ENCODE measurements around the gene LCLAT1. TPM values are rescaled to one million over a fixed set of nuclear protein-coding genes. Genes with fewer than 3 reads are reported as not detected.
A peak's percentile ranks its signal among the peaks of the same experiment; 100 is the strongest.

The LCLAT1 gene
- total and polyA plus RNA-seq, 2 of the 4 experiments (the other 2 are of a cell fraction) = 7.5 to 11.5 TPM

- H3K9me1 ChIP-seq (ENCODE audit: insufficient read depth, low read length) = peaks cover 26% of the 10 kb centered on the region
- H3K4ac ChIP-seq (ENCODE audit: low read depth, low read length) = peak overlapping the region; percentile 67
- no peaks in the 10 kb centered on the region for H3K79me1 ChIP-seq (ENCODE audit: low read depth in 1 of 2, low read length in 2 of 2)
- peak overlapping the region; percentile 73 for H2AFZ ChIP-seq (replicated peaks; ENCODE audit: low read length, poor library complexity)
- no peak overlapping the region for H3K27ac ChIP-seq (ENCODE audit: insufficient read depth, low read length)
- H3K9ac ChIP-seq (ENCODE audit: low read depth, low read length) = no peak overlapping the region
- DNase-seq (peak; percentile 82), ATAC-seq (ENCODE audit: low read depth) (peak; percentile 71)
- peak overlapping the region in 1 of 2 experiments; percentile 57; a peak in 2 of 4 replicates for H4K8ac ChIP-seq (ENCODE audit: low read depth in 2 of 2, low read length in 2 of 2)
- H3K4me2 ChIP-seq (ENCODE audit: low read depth, low read length) = no peak overlapping the region
- peak overlapping the region; percentile 88 for H2BK120ac ChIP-seq (ENCODE audit: low read depth, low read length)
- CTCF ChIA-PET = interaction anchor here (0.7 to 0.9 kb wide), 2 partner anchors 11 to 56 kb away, joined by 3 to 6 read pairs; no protein-coding TSS in a partner anchor
- intact Hi-C loops (cut with micrococcal nuclease) (no loop called here), dilution Hi-C loops (cut with HindIII; ENCODE audit: low sequenced_read_pairs, unreplicated experiment) (no loop called here), in situ Hi-C loops (cut with MboI; ENCODE audit: low sequenced_read_pairs) (no loop called here)
- H2BK15ac ChIP-seq (ENCODE audit: low read depth, low read length) = peak overlapping the region; percentile 96; the same call in 2 of the 3 replicates
- no CpG with 5 or more reads among the region's 5 CpGs for WGBS, 2 experiments (ENCODE audit: extremely low coverage in 2 of 2, insufficient read length in 1 of 2)
- H3K4me3 ChIP-seq (ENCODE audit: insufficient read depth, low read depth, low read length) = no peak overlapping the region
- H4K20me1 ChIP-seq (ENCODE audit: insufficient read depth, low read length) = no peaks in the 10 kb centered on the region
- H4K5ac ChIP-seq (ENCODE audit: low read depth, low read length) = no peak overlapping the region; the same call in 1 of the 2 replicates
- peak overlapping the region; percentile 88; the same call in 1 of the 2 replicates for H2AK5ac ChIP-seq (ENCODE audit: low read depth, low read length)
- H2BK20ac ChIP-seq (ENCODE audit: low read depth, low read length) = peak overlapping the region; percentile 88
- no peak overlapping the region for H3K56ac ChIP-seq (ENCODE audit: extremely low read depth, insufficient read depth, low read length)
- H2AK9ac ChIP-seq (replicated peaks; ENCODE audit: low read depth, low read length, poor library complexity) = peak overlapping the region; percentile 66
- peak overlapping the region; percentile 89 for H3K14ac ChIP-seq (replicated peaks; ENCODE audit: low read depth, low read length)
- peak overlapping the region; percentile 75 for H2BK5ac ChIP-seq (ENCODE audit: low read depth, low read length, poor library complexity, severe bottlenecking)
- POLR2A ChIA-PET (ENCODE audit: unreplicated experiment) = no interaction called here
- H3K18ac ChIP-seq (ENCODE audit: low read depth, low read length) = peak overlapping the region; percentile 84; the same call in 1 of the 2 replicates
- BruUV-seq (replicated peaks) = no TSS peak
- H4K91ac ChIP-seq (ENCODE audit: insufficient read depth, low read depth, low read length) = no peak overlapping the region; the same call in 1 of the 2 replicates
- H3K9me3 ChIP-seq (ENCODE audit: control insufficient read depth, insufficient read depth, low read length) = no peaks in the 10 kb centered on the region
- peaks cover 26% of the 10 kb centered on the region for H3K4me1 ChIP-seq (ENCODE audit: control insufficient read depth, insufficient read depth, low read length)
- H3K36me3 ChIP-seq (ENCODE audit: control insufficient read depth, insufficient read depth, low read length) = no peaks in the 10 kb centered on the region
- peak overlapping the region; percentile 48; the same call in 1 of the 2 replicates for H3K23ac ChIP-seq (ENCODE audit: low read depth, low read length)
- no peaks in the 10 kb centered on the region for H3K27me3 ChIP-seq (ENCODE audit: control insufficient read depth, insufficient read depth, low read length)
- TF ChIP-seq SMC3 (IDR thresholded peaks at IDR 0.05; ENCODE audit: low read depth, low read length) (no peak), FOS (IDR thresholded peaks at IDR 0.05; ENCODE audit: low read depth, low read length) (no peak), RFX5 (IDR thresholded peaks at IDR 0.05; ENCODE audit: low read depth, low read length) (no peak), MXI1 (IDR thresholded peaks at IDR 0.05; ENCODE audit: borderline replicate concordance, low read depth, low read length) (no peak), POLR2A (IDR thresholded peaks at IDR 0.05; ENCODE audit: low read depth, low read length) (no peak), MAFK (IDR thresholded peaks at IDR 0.05; ENCODE audit: low read depth, low read length) (no peak), RCOR1 (IDR thresholded peaks at IDR 0.05; ENCODE audit: insufficient replicate concordance, low read length) (no peak), CEBPB (IDR thresholded peaks at IDR 0.05; ENCODE audit: low read depth, low read length) (no peak), BHLHE40 (IDR thresholded peaks at IDR 0.05; ENCODE audit: low read depth, low read length) (no peak), NFE2L2 (IDR thresholded peaks at IDR 0.05; ENCODE audit: low read depth, low read length) (no peak), CHD1 (IDR thresholded peaks at IDR 0.05; ENCODE audit: low read depth, low read length) (no peak), MAZ (IDR thresholded peaks at IDR 0.05; ENCODE audit: borderline replicate concordance, low read depth, low read length) (no peak), RAD21 (IDR thresholded peaks at IDR 0.05; ENCODE audit: low read length) (no peak)
- TF ChIP-seq, protein P1, sequence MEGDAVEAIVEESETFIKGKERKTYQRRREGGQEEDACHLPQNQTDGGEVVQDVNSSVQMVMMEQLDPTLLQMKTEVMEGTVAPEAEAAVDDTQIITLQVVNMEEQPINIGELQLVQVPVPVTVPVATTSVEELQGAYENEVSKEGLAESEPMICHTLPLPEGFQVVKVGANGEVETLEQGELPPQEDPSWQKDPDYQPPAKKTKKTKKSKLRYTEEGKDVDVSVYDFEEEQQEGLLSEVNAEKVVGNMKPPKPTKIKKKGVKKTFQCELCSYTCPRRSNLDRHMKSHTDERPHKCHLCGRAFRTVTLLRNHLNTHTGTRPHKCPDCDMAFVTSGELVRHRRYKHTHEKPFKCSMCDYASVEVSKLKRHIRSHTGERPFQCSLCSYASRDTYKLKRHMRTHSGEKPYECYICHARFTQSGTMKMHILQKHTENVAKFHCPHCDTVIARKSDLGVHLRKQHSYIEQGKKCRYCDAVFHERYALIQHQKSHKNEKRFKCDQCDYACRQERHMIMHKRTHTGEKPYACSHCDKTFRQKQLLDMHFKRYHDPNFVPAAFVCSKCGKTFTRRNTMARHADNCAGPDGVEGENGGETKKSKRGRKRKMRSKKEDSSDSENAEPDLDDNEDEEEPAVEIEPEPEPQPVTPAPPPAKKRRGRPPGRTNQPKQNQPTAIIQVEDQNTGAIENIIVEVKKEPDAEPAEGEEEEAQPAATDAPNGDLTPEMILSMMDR (conservative IDR thresholded peaks at IDR 0.05; ENCODE audit: low read depth, low read length) = no peak
- TF ChIP-seq, protein P2, sequence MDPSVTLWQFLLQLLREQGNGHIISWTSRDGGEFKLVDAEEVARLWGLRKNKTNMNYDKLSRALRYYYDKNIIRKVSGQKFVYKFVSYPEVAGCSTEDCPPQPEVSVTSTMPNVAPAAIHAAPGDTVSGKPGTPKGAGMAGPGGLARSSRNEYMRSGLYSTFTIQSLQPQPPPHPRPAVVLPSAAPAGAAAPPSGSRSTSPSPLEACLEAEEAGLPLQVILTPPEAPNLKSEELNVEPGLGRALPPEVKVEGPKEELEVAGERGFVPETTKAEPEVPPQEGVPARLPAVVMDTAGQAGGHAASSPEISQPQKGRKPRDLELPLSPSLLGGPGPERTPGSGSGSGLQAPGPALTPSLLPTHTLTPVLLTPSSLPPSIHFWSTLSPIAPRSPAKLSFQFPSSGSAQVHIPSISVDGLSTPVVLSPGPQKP (IDR thresholded peaks at IDR 0.05; ENCODE audit: borderline replicate concordance, low read depth, low read length) = no peak
- TF ChIP-seq, protein P3, sequence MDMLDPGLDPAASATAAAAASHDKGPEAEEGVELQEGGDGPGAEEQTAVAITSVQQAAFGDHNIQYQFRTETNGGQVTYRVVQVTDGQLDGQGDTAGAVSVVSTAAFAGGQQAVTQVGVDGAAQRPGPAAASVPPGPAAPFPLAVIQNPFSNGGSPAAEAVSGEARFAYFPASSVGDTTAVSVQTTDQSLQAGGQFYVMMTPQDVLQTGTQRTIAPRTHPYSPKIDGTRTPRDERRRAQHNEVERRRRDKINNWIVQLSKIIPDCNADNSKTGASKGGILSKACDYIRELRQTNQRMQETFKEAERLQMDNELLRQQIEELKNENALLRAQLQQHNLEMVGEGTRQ (IDR thresholded peaks at IDR 0.05; ENCODE audit: low read depth, low read length) = no peak
These were observed 208.6 kb downstream of the LCLAT1 start for GRCh38 chr2:30655660-30656059.
